Chondrocyte (in vitro differentiated cells): Measurements from ENCODE around the gene PABPN1L. TPM values are rescaled to one million over a fixed set of nuclear protein-coding genes. Genes with fewer than 3 reads are reported as not detected.

Experiments used
- DNase-seq: peaks from one replicate; pipeline ENCODE4 v3.0.0; 2021; ENCODE audit warnings: mixed read lengths, low spot score
- H3K27ac Mint-ChIP-seq: one replicate; pipeline ENCODE4 v1.8.0; 2021; ENCODE audit warnings: mild to moderate bottlenecking, moderate library complexity, mixed read lengths; ENCODE audit not compliant: unreplicated experiment
- H3K27me3 Mint-ChIP-seq: 2 replicates; pipeline ENCODE4 v1.8.0; 2021; ENCODE audit warnings: low read depth, mixed read lengths
- H3K36me3 Mint-ChIP-seq: 2 replicates; pipeline ENCODE4 v1.8.0; 2021; ENCODE audit warnings: low read depth, mixed read lengths
- H3K4me1 Mint-ChIP-seq: 2 replicates; pipeline ENCODE4 v1.8.0; 2021; ENCODE audit warnings: low read depth, mild to moderate bottlenecking, mixed read lengths
- H3K4me3 Mint-ChIP-seq: one replicate; pipeline ENCODE4 v1.8.0; 2021; ENCODE audit warnings: mild to moderate bottlenecking, moderate library complexity, mixed read lengths; ENCODE audit not compliant: unreplicated experiment
- H3K9me3 Mint-ChIP-seq: 2 replicates; pipeline ENCODE4 v1.8.0; 2021; ENCODE audit warnings: low read depth, mixed read lengths
- CTCF ChIP-seq: fragments of 200-600 bp; sonication (generic); IDR thresholded peaks from 2 replicates; pipeline ENCODE4 v1.5.0; 2021; ENCODE audit warnings: antibody characterized with exemption, mild to moderate bottlenecking, moderate library complexity
- total RNA-seq: library from RNA; stranded (reverse); gene quantifications from 3 replicates; pipeline ENCODE4 v1.2.1, GENCODE V29; 2021

PABPN1L gene
- total RNA-seq, 1 donor from 2014 or later: not detected

GRCh38 chr16:88851616-88852015, 14.8 kb downstream of the PABPN1L start:
- peaks cover 1% of the 10 kb centered on the region for H3K36me3 Mint-ChIP-seq
- TF ChIP-seq CTCF: no peak
- H3K27me3 Mint-ChIP-seq: no peaks in the 10 kb centered on the region
- no peak overlapping the region for H3K27ac Mint-ChIP-seq
- peaks cover 10% of the 10 kb centered on the region for H3K4me1 Mint-ChIP-seq
- H3K9me3 Mint-ChIP-seq: no peaks in the 10 kb centered on the region
- H3K4me3 Mint-ChIP-seq: no peak overlapping the region
- no peak for DNase-seq

GRCh38 chr16:88850531-88851199, 15.8 kb downstream of the PABPN1L start:
- DNase-seq: no peak
- no peak overlapping the region for H3K27ac Mint-ChIP-seq
- no peak overlapping the region for H3K4me3 Mint-ChIP-seq
- H3K9me3 Mint-ChIP-seq: no peaks in the 10 kb centered on the region
- peaks cover 5% of the 10 kb centered on the region for H3K4me1 Mint-ChIP-seq
- no peaks in the 10 kb centered on the region for H3K27me3 Mint-ChIP-seq
- H3K36me3 Mint-ChIP-seq: peaks cover 1% of the 10 kb centered on the region
- TF ChIP-seq CTCF: no peak

- peaks cover 1% of the 10 kb centered on the region for H3K36me3 Mint-ChIP-seq
- H3K27ac Mint-ChIP-seq: no peak overlapping the region
- no peaks in the 10 kb centered on the region for H3K9me3 Mint-ChIP-seq
- no peak overlapping the region for H3K4me3 Mint-ChIP-seq
- no peaks in the 10 kb centered on the region for H3K27me3 Mint-ChIP-seq
- no peaks in the 10 kb centered on the region for H3K4me1 Mint-ChIP-seq
- TF ChIP-seq CTCF: no peak
- DNase-seq: no peak
Measured at GRCh38 chr16:88848557-88848956, 17.9 kb downstream of the PABPN1L start.

DNA sequence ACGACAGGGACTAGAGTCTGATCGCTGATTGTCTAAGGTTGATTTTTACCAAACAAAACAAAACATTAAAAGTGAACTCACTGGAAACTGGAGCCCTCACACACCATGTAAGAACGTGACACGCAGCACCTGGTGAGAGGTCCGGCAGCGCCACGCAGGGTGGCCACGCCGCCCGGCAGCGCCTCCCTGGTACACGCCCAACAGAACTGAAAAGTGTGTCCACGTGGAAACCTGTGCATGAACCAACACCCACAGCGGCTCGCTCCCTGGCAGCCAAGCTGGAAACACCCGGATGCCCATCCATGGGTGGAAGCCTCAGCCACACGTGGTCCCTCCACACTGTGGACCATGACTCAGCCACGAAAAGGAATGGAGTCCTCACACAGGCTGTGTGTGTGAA, 18.8 kb downstream of the PABPN1L start:
- no peak for DNase-seq

DNA sequence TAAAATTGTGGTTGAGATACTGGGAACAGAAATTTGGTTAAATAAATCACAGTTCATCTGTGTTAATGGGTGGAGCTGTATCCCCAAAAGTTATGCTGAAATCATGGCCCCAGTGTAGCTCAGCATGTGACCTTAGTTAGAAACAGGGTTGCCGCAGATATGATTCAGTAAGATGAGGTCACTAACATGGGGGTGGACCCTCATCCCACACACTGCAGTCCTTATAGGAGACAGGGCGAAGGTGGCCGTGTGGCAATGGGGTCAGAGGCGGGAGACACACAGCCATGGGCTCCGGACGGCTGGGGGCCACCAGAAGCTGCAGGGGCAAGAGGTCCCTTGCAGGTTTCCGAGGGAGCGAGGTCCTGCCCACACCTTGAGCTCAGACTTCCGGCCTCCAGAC, 20.4 kb downstream of the PABPN1L start:
- Mint-ChIP-seq H3K27me3 (no peaks in the 10 kb centered on the region), H3K27ac (no peak overlapping the region), H3K4me1 (no peaks in the 10 kb centered on the region), H3K9me3 (no peaks in the 10 kb centered on the region), H3K36me3 (peaks cover 5% of the 10 kb centered on the region), H3K4me3 (no peak overlapping the region)
- no peak for DNase-seq
- no peak for TF ChIP-seq CTCF

More for the DNA sequence above, 18.8 kb downstream of the PABPN1L start:
- Mint-ChIP-seq H3K4me3 (no peak overlapping the region), H3K9me3 (no peaks in the 10 kb centered on the region), H3K4me1 (no peaks in the 10 kb centered on the region), H3K27ac (no peak overlapping the region), H3K36me3 (peaks cover 5% of the 10 kb centered on the region), H3K27me3 (no peaks in the 10 kb centered on the region)
- no peak for TF ChIP-seq CTCF
